ENCODE measurements around the gene CYTH3.
"Not testable (repeated sequence)": the region's sequence is repeated elsewhere in the genome, so short reads cannot be mapped to it uniquely, and the experiment has no call there.

Gene CYTH3

GRCh38 chr7:6202117-6202516 lies 70.3 kb downstream of the CYTH3 start:
- Histone ChIP-seq H3K4me3 (ENCODE audit: low read depth, low read length) (no peak overlapping the region), H3K27me3 (replicated peaks) (no peaks in the 10 kb centered on the region), H3K27ac (no peak overlapping the region), H3K36me3 (replicated peaks) (no peaks in the 10 kb centered on the region)
- TF ChIP-seq CTCF (IDR thresholded peaks at IDR 0.05; ENCODE audit: low read depth, low read length, missing control alignments) = no peak
- DNase-seq = no peak
- in situ Hi-C loops (cut with HindIII; ENCODE audit: low pct_ligation_motif_present, low sequenced_read_pairs) = no loop called here

GRCh38 chr7:6200971-6201370 lies 71.5 kb downstream of the CYTH3 start:
- no peak for TF ChIP-seq CTCF (IDR thresholded peaks at IDR 0.05; ENCODE audit: low read depth, low read length, missing control alignments)
- no peak overlapping the region for H3K4me3 ChIP-seq (ENCODE audit: low read depth, low read length)
- DNase-seq = no peak
- in situ Hi-C loops (cut with HindIII; ENCODE audit: low pct_ligation_motif_present, low sequenced_read_pairs) = no loop called here
- H3K36me3 ChIP-seq (replicated peaks) = no peaks in the 10 kb centered on the region
- H3K27me3 ChIP-seq (replicated peaks) = no peaks in the 10 kb centered on the region
- H3K27ac ChIP-seq = no peak overlapping the region

GRCh38 chr7:6198689-6199595 lies 73.5 kb downstream of the CYTH3 start:
- in situ Hi-C loops (cut with HindIII; ENCODE audit: low pct_ligation_motif_present, low sequenced_read_pairs) = no loop called here
- Histone ChIP-seq H3K27ac (no peak overlapping the region), H3K4me3 (ENCODE audit: low read depth, low read length) (no peak overlapping the region), H3K27me3 (replicated peaks) (no peaks in the 10 kb centered on the region), H3K36me3 (replicated peaks) (no peaks in the 10 kb centered on the region)
- DNase-seq = no peak
- no peak for TF ChIP-seq CTCF (IDR thresholded peaks at IDR 0.05; ENCODE audit: low read depth, low read length, missing control alignments)

GRCh38 chr7:6197801-6198551 lies 74.4 kb downstream of the CYTH3 start:
- DNase-seq = no peak
- no peaks in the 10 kb centered on the region for H3K27me3 ChIP-seq (replicated peaks)
- no peak overlapping the region for H3K27ac ChIP-seq
- no peak for TF ChIP-seq CTCF (IDR thresholded peaks at IDR 0.05; ENCODE audit: low read depth, low read length, missing control alignments)
- H3K4me3 ChIP-seq (ENCODE audit: low read depth, low read length) = no peak overlapping the region
- H3K36me3 ChIP-seq (replicated peaks) = no peaks in the 10 kb centered on the region
- in situ Hi-C loops (cut with HindIII; ENCODE audit: low pct_ligation_motif_present, low sequenced_read_pairs) = no loop called here

GRCh38 chr7:6193709-6194108 lies 78.7 kb downstream of the CYTH3 start:
- Histone ChIP-seq H3K36me3 (replicated peaks) (peaks cover 2% of the 10 kb centered on the region), H3K4me3 (ENCODE audit: low read depth, low read length) (no peak overlapping the region), H3K27ac (no peak overlapping the region), H3K27me3 (replicated peaks) (no peaks in the 10 kb centered on the region)
- no peak for DNase-seq
- in situ Hi-C loops (cut with HindIII; ENCODE audit: low pct_ligation_motif_present, low sequenced_read_pairs) = no loop called here
- TF ChIP-seq CTCF (IDR thresholded peaks at IDR 0.05; ENCODE audit: low read depth, low read length, missing control alignments) = no peak

GRCh38 chr7:6190563-6190962 lies 81.9 kb downstream of the CYTH3 start:
- H3K27me3 ChIP-seq (replicated peaks); in situ Hi-C loops (cut with HindIII; ENCODE audit: low pct_ligation_motif_present, low sequenced_read_pairs): not testable (repeated sequence)
- H3K36me3 ChIP-seq (replicated peaks) = peaks cover 16% of the 10 kb centered on the region

More at GRCh38 chr7:6190563-6190962, 81.9 kb downstream of the CYTH3 start:
- H3K27ac ChIP-seq; H3K4me3 ChIP-seq (ENCODE audit: low read depth, low read length): not testable (repeated sequence)
- peak; percentile 57 for DNase-seq

Data from brain microvascular endothelial cell (primary cell).